Lower lobe of right lung (tissue), 2 donors: Measurements from ENCODE around the gene LRRC1. TPM values are rescaled to one million over a fixed set of nuclear protein-coding genes. Genes with fewer than 3 reads are reported as not detected.

ENCODE experiments used
- ATAC-seq, 2 donors: fragments of 200-7000 bp; cut with Tn5 transposase; one replicate each; pipeline ENCODE4 v1.9.1; 2020 to 2022; ENCODE audit warnings: mild to moderate bottlenecking in 2 of 2, moderate library complexity in 2 of 2
- DNase-seq: peaks from one replicate; pipeline ENCODE4 v3.0.0-alpha.2; 2020
- H3K27ac ChIP-seq: fragments of 200-600 bp; one replicate; pipeline ENCODE4 v1.8.0; 2022
- H3K27me3 ChIP-seq: fragments of 200-600 bp; one replicate; pipeline ENCODE4 v1.8.0; 2022; ENCODE audit warnings: low read depth
- H3K36me3 ChIP-seq: fragments of 200-600 bp; one replicate; pipeline ENCODE4 v1.8.0; 2022; ENCODE audit warnings: mild to moderate bottlenecking
- H3K4me1 ChIP-seq: fragments of 200-600 bp; one replicate; pipeline ENCODE4 v1.8.0; 2022
- H3K4me3 ChIP-seq: fragments of 200-600 bp; one replicate; pipeline ENCODE4 v1.8.0; 2022; ENCODE audit warnings: mild to moderate bottlenecking
- H3K9me3 ChIP-seq: fragments of 200-600 bp; one replicate; pipeline ENCODE4 v1.8.0; 2022
- intact Hi-C: fragments of 100-400 bp; cut with DNase I; formaldehyde crosslinking; loops from one replicate; pipeline ENCODE4 v1.11.0; 2022
- total RNA-seq: library from RNA; stranded (reverse); fragmentation: NEBNext Ultra II Directional; extraction: Animal tissue kit (Norgen Biotek cat#: 25700); gene quantifications from one replicate; pipeline ENCODE4 v1.2.1, GENCODE V29; 2021
- TF ChIP-seq, protein P1 (sequence below): fragments of 200-600 bp; IDR thresholded peaks from one replicate; pipeline ENCODE4 v1.8.0; 2022; ENCODE audit warnings: antibody characterized with exemption, mild to moderate bottlenecking
- donor health status: DM: no; HTN: yes; CAD: no; lungs with severe emphysema.

The LRRC1 gene
- total RNA-seq, 1 donor from 2014 or later, result 13.4 TPM

DNA sequence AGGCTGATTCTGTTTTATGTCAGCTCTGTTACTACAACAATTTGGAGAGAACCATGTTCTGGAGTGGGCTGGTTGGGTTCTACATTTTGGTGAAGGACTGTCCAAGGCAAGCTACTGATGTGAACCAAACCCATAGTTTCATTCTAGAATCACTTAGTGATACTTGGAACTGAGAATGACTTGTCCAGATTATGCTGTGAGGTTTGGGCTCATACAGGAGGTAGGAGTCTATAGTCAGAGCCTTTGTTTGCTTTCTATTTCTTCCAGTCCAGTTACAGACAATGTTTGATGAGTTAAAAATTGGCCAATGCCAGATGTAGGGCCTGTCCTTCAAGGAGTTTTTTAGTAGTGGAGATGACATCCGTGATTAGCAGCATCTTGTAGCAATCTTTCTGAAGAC lies 97.9 kb downstream of the LRRC1 start:
- TF ChIP-seq, protein P1, sequence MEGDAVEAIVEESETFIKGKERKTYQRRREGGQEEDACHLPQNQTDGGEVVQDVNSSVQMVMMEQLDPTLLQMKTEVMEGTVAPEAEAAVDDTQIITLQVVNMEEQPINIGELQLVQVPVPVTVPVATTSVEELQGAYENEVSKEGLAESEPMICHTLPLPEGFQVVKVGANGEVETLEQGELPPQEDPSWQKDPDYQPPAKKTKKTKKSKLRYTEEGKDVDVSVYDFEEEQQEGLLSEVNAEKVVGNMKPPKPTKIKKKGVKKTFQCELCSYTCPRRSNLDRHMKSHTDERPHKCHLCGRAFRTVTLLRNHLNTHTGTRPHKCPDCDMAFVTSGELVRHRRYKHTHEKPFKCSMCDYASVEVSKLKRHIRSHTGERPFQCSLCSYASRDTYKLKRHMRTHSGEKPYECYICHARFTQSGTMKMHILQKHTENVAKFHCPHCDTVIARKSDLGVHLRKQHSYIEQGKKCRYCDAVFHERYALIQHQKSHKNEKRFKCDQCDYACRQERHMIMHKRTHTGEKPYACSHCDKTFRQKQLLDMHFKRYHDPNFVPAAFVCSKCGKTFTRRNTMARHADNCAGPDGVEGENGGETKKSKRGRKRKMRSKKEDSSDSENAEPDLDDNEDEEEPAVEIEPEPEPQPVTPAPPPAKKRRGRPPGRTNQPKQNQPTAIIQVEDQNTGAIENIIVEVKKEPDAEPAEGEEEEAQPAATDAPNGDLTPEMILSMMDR, result no peak
- DNase-seq (no peak), ATAC-seq (no peak)
- H3K4me1 ChIP-seq, result peaks cover 9% of the 10 kb centered on the region
- intact Hi-C loops, result no loop called here
- H3K9me3 ChIP-seq, result no peaks in the 10 kb centered on the region
- H3K27ac ChIP-seq, result no peak overlapping the region
- H3K4me3 ChIP-seq, result no peak overlapping the region
- H3K27me3 ChIP-seq, result no peaks in the 10 kb centered on the region
- H3K36me3 ChIP-seq, result no peaks in the 10 kb centered on the region

DNA sequence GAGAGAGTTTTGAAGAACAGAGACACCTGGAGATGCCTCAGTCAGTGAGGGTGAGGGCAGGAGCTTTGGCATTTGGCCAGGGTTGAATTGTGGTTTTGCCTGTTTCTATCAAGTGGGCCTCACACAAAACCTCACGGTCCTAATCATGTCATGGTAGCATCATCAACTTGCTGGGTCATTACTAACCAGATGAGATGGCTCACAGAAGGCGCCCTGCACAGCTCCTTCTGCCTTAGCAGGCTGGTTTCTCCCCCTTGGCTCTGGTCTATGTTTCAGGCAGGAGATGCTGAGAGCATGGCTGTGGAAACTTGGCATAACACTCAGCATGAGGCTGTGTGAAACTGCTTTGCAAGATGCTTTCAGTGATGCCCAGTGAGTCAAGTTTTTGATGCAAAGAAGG lies 99.3 kb downstream of the LRRC1 start:
- H3K27me3 ChIP-seq, result no peaks in the 10 kb centered on the region
- ATAC-seq (no peak), DNase-seq (no peak)
- H3K36me3 ChIP-seq, result no peaks in the 10 kb centered on the region
- peaks cover 9% of the 10 kb centered on the region for H3K4me1 ChIP-seq
- no peaks in the 10 kb centered on the region for H3K9me3 ChIP-seq
- intact Hi-C loops, result no loop called here
- TF ChIP-seq, protein P1, result no peak
- H3K4me3 ChIP-seq, result no peak overlapping the region
- H3K27ac ChIP-seq, result no peak overlapping the region

DNA sequence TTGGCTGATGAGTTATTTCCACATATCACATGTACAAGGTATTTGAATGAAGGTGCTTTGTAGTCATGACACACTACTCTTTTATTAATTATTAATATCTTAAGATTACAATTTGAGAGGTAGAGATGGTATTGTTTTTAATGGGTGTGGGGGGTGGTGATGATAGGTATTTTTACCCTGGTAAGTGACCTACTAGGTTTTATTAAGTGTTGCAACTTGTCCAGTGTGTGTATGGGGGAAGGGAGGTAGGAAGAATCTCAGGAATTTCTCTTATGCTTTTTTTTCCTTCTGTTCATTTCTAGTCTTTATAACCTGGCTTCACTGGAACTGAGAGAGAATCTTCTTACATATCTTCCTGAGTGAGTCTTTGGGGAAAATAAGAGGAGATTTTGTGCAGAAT lies 101.4 kb downstream of the LRRC1 start:
- Histone ChIP-seq H3K27ac (no peak overlapping the region), H3K9me3 (no peaks in the 10 kb centered on the region), H3K4me3 (no peak overlapping the region), H3K27me3 (no peaks in the 10 kb centered on the region), H3K36me3 (peaks cover 4% of the 10 kb centered on the region), H3K4me1 (peaks cover 9% of the 10 kb centered on the region)
- TF ChIP-seq, protein P1, result no peak
- intact Hi-C loops, result no loop called here
- no peak for DNase-seq
- no peak for ATAC-seq

DNA sequence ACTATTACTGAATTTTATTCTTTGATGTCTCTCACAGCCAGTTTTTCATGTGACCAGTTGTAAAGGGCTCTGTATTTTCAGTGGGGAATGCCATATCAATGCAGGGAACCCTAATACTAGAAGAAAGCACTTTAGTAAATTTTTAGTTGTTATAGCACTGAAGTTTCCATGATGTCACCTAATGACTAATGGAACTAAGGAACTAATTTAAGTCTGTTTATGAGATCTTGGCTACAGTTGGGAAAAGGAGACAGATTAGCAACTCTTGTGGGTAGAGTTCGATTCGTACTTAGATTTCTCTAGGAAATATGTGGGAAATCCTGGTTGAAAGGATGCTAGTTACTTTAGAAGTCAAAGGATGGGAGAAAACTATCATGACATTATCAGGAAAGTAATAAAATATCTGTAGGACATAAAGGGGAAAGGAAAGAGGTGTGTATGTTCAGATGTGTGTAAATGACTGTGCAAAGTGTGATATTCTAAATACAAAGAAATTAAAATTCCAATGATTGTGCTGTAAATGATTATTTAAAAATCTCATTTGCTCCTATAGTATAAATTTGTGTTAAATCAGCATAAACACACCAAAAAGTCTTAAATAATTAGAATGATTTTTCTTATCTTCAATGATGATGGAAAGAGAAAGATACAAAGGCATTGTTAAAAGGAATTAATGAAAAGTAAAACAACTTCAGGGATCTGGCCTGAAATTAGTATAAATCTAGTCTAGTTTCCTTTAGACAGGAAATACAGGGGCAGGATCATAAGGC lies 103.4 kb downstream of the LRRC1 start:
- Histone ChIP-seq H3K27me3 (no peaks in the 10 kb centered on the region), H3K36me3 (peaks cover 4% of the 10 kb centered on the region), H3K4me1 (peaks cover 9% of the 10 kb centered on the region), H3K9me3 (no peaks in the 10 kb centered on the region), H3K4me3 (no peak overlapping the region), H3K27ac (no peak overlapping the region)
- no peak for ATAC-seq
- no peak for DNase-seq
- TF ChIP-seq, protein P1, result no peak
- intact Hi-C loops, result no loop called here

DNA sequence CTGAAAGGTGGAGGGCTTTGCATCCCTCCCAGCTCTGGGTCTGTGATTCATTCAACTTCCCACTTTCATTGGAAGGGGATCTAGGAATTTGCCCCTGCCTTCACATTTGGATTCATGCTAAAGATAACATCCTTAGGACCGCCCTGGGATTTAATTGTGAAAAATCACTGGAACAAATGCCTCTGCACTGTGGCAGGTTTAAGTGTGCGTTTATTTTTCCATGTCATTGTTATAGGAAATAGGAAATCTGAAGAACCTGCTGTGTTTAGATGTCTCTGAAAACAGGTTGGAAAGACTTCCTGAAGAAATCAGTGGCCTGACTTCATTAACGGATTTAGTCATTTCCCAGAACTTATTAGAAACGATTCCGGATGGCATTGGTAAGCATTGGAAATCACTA lies 104.7 kb downstream of the LRRC1 start:
- DNase-seq, result no peak
- H3K36me3 ChIP-seq, result peaks cover 6% of the 10 kb centered on the region
- intact Hi-C loops, result no loop called here
- TF ChIP-seq, protein P1, result no peak
- no peak for ATAC-seq
- no peaks in the 10 kb centered on the region for H3K27me3 ChIP-seq
- H3K4me3 ChIP-seq, result no peak overlapping the region
- peaks cover 9% of the 10 kb centered on the region for H3K4me1 ChIP-seq
- no peak overlapping the region for H3K27ac ChIP-seq
- H3K9me3 ChIP-seq, result no peaks in the 10 kb centered on the region
